GM21447 (cell line): Measurements from ENCODE around the gene ATR.
"Not testable (repeated sequence)": the region's sequence is repeated elsewhere in the genome, so short reads cannot be mapped to it uniquely, and the experiment has no call there.

ENCODE experiments used
- ATAC-seq: cut with Tn5 transposase; IDR thresholded peaks from one replicate; pipeline ENCODE4 v1.9.1; 2021; ENCODE audit not compliant: unreplicated experiment

ATR gene

DNA sequence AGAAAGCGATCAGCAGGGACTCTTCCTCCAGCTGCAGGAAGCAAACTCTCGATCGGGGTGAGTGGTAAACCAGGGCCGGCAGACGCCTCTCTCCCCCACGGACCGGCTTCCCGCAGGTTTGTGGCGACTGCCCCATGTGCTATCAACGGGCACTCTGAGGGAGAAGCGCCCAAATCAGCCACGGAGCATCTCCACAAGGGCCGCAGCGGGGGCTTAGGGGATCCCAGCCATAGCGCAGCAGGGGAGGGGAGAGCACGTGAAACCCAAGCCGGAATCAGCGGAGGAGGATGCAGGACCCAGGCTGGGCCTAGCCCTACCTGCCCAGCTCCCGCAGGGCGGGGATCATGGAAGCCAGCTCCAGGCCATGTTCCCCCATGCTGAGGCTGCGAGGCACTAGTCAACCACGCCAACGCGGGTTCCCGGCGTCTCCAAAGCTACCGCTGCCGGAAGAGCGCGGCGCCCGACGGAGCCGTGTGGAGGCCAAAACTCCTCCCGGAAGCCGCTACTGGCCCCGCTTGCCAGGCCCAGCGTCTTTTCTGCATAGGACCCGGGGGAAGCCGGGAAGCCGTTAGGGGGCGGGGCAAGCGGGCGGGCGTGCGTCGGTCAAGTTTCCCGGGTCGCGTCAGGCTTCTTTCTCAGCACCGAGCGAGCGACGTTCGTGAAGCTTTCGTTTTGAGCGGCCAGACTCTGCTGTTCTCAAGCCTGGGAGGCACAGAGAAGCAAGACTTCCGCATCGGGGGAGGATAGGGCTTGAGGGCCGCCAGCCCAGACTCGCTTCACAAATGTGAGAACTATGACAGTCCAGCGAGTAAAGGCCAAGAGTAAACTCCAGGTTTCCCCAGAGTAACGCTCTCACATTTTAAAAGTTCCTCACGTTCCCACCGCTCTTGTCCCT, at the start of gene ATR:
Gene ATR (minus strand): TSS at position 405 of the 895 bp plus-strand sequence. CDS start 29 bp downstream, at position 376.
- ATAC-seq = peak; percentile 93

DNA sequence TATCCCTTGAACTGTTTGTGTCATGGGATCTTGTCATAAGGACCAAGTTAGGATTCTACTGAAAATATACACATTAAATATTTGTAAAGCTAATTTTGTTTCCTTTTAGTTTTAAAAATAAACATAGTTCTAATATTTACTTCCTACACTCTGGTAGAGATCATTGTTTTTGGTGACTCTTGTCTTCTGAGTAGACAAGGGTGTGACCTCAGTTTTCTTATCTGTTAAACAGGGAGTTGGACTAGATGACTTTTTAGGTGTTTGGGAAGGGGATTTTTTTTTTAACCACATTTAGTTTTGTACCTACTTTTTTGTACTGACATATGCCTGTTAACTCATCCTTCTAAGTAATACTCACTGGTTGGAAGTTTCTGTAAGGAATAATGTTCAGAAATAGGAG, 48.4 kb upstream of the ATR start:
- ATAC-seq = no peak

DNA sequence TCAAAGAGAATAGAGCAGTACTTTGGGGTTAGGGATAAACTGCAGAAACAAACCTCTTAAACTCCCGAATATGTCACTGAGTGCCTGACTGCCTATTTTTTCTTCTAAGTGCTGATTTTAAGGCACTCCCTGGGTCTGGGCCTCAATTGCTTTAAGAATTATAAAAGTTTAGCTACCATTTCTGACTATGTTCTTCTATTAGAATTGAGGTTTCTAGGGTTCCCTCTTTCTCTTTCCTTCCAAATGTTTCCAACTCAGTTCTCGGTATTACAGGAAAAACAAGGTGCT, 46.6 kb upstream of the ATR start:
- no peak for ATAC-seq

DNA sequence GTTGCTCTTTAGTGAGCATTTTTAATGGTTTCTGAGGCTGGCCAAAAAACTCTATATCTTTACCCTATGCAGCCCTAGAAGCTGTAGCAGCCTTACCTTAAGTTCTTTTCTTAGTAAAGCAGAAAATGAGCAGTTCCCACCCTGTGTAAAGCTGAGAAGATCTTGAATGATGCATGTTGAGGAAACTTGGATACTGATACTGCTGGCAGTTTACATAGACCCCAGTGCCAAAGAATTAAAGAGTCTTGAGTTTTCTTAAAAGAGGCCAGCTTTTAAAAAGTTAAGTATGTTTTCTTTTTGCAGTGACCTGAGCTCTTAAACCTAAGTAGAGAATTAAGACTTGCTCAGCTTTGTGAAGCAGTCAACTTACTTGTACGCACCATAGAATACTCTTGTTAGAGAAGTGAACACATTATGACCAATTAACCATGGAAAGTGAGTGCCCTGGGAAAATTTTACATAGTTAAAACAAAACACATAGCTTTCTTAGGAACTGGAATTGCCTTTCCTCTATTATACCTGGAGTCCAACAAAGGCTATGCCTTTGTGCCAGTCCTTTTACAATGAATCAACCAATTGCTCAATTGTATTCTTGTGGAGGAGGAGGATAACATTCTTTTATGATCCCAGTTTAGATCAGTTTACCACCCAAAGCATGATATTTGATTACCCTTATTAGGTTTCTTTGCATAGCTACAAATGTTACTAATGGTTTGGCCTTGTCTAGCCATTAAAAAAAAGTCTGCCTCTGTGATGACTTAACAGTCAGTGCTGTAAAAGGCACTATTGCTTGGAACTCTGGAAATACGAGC, 46.0 kb upstream of the ATR start:
- ATAC-seq = no peak

DNA sequence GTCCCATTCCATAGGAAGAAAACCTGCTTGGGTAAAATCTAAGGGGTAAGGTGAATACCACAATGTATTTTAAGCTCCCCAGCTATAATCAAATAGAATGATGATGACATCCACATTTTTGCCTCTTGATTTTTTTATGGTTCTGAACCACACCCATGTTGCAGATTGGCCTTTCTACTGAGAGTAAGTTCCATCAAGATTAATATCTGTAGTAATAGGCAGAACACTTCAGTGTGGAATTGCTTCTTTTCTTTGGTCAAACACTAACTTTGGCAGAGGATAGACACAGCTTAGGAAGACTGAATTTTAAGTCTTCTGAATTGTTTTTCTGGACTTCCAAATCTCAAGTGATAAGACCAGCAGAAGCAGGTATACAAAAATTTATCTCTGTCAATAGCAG, 44.7 kb upstream of the ATR start:
- ATAC-seq = no peak

DNA sequence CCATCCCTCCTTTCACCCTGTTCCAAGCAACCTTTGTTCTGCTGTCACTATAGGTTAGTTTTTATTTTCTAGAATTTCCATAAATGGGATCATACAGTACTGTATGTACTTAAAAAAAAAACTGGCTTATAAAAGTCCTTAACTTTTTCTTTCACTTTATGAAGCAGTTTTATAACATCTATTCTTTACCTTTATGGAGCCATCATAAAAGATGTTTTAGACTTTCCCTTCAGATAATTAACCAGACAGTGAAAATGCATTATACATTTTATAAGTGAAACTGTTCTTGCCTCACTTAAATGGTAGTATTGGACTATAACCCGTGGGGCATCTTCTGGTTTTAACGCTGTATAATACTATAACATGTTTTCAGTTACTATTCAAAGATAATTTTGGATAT, 43.9 kb upstream of the ATR start:
- ATAC-seq = no peak

DNA sequence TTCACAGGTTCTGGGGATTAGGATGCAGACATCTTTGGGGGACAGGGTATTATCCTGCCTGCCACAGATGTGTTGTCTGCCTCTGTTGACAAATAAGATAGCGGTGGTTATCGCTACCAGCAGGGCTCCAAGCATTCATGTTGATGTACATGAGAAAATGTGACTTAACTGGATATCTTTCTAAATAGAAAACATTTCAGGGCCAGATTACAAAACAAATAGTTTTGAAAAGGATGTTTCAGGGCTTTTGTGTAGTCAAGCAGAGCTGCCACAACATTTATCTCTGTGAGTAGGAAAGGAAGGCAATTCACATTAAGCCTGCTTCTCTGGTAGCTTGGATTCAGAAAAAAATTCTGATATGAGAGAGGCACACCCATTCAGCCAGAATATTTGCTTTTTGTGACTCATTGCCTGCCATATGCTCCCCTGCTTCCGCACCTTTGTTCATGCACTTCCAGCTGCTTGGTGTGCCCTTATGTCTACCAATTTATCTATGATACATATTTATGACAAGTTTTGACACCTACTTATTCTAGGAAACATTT, 40.5 kb upstream of the ATR start:
- ATAC-seq = no peak

DNA sequence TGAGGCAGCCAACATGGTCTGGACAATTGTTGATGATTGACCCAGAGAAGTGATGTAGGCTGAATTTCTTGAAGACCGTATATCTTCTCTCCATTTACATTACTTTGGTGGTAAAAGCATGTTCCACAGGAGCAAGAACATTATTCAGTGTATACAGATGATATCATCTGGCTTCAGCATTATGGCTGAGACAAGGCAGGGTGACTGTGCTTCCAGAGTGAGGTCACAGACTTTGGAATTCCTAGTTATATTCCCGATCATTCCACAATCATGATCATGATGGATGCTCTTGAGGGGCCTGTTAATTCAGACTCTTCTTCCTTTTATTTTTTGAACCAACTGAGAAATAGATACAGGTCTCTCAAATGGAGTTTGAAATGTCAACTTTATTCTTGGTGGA, 36.6 kb upstream of the ATR start:
- ATAC-seq = no peak

DNA sequence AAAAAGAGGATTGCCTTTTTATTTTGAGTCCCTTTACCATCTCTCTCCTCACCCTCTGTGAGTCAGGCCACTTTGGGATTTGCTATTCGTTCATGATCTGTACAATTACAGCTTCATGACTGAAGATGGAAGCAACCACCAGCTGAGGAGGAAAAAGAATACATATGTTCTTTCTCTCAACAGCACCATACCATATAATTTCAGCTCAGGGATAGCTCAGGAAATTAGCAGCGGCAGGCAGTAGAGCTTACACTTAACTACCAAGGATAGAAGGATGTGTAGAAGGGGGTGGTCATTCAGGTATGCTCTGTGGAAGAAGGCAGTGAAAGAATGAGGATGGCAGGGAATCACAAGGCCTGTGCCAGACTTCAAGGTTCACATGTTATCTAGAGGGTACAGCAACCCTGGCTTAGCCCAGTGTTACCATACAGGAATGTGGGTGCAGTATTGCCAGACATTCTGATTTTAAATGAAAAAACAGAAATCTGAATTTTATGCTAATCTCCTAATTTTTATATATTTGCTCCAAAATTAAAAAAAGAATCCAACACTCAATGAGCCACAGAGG, 35.6 kb upstream of the ATR start:
- ATAC-seq = no peak

DNA sequence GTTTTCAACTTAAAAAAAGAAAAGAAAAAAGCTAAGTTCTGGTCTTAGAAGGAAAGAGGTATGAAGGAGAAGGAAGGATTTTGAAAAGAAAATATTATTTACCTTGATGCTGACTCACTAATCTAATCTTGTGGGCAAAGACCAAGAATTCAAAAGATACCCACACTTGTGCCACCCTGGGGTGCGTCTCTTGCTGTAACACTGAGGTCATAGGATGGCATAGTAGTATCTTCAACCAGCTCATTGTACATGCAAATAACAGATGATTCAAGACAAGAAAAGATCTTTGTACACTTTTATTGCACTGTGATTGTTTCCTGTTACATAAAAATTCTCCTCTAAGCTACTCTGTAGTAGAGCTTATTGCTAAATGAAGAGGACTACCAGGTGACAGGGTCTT, 35.0 kb upstream of the ATR start:
- no peak for ATAC-seq

DNA sequence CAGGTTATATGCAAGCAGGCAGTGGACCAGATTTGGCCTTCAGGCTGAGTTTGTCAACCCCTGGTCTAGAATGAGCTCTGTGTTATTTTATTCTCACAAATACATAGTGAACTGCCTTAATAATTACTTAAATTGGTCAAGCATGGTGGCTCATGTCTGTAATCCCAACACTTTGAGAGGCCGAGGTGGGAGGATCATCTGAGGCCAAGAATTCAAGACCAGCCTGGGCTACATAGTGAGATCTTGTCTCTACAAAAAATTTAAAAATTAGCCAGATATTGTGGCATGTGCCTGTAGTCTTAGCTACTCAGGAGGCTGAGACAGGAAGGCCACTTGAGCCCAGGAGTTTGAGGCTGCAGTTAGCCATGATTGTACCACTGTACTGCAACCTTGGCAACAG, 32.7 kb upstream of the ATR start:
- no peak for ATAC-seq

DNA sequence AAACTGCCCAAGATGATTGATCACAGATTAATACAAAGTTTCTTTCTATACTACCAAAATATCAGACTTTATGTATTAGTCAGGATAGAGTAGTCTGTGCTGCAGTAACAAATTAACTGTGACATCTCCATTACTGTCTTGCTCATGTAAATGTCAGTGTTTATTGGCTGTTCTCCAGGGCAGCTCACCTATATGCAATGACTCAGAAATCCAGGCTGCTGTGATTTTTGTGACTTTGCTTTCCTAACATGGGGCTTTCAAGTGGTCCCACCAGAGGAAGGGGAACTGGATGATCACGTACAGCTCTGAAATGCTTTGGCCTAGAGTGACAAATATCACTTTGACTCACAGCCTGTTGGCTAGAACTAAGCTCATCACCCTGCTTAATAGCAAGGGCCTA, 30.6 kb upstream of the ATR start:
- no peak for ATAC-seq

DNA sequence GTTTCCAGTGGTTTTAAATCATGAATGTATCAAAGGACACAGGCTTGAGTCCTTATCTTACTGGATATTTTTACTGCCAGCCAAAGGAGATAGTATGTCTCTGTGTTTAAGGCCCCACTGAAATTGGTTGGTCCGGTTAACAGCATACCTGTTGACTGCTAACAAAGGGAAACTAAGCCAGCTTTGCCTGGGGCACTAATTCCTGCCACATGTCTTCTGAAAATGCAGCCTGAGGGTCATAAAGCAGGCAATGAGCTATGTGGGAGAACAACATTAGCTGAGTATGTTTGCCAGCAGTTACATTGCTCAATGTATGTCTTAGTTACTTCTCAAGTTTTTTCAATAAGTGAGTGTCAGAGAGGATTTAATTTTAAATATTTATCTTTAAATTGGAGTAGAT, 30.1 kb upstream of the ATR start:
- ATAC-seq = no peak

DNA sequence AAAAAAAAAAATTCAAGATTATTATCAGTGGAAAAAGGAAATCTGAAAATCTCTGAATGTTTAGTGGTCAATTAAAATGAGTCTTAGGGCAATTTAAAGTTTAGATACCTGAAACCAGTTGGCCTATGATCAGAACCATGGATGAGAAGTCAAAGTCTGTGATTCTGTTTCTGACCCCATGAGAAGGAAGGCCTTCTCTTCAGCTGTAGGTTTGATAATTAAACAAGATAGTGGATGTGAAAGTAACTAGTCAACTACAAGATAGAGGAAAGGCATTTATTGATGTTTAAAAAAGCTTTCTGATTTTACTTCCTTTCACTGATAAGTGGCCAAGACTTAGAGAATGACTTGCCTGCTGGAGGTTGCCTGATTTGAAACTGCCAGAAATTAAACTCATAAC, 26.4 kb upstream of the ATR start:
- ATAC-seq = no peak

DNA sequence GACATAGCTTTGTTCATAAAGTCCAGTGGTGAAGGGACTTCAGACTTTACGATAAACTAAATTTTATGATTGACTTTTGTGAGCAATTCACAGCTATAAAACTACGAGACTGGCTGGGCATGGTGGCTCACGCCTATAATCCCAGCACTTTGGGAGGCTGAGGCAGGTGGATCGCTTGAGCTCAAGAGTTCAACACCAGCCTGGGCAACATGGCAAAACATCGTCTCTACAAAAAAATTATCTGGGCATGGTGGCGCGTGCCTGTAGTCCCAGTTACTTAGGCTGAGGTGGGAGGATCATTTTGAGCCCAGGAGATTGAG, 24.8 kb upstream of the ATR start:
- not testable (repeated sequence) for ATAC-seq

DNA sequence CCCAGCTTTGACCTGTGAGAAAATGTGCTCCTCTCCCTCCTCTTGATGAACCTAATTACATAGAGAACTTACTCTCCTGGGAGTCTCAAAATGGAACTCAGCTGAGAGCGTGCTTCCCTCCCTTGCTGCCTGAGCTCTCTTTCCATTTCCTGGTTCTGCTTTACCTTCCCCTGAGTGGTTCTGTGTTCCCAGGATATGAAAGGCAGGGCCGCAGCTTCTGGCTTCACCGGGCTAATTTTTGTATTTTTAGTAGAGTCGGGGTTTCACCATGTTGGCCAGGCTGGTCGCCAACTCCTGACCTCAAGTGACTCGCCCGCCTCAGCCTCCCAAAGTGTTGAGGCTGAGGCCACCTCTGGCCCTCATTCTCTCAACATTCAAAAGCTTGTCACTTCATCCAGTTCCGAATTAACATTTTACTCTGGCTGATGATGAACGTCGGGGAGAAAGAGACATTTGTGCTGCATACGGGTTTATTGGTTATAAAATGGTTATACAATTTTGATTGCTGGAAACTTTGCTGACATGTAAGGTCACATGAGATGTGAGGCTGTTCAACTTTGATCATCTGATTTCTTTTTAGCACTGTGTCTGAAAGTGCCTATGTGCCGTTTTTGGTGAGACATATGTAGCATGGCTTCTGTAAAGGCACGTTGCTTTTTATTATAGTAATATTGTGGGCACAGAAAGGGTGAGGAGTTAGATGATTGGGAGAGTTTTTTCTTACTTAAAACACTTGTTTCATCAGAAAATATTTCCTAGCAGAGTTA, 24.3 kb upstream of the ATR start:
- ATAC-seq = no peak

DNA sequence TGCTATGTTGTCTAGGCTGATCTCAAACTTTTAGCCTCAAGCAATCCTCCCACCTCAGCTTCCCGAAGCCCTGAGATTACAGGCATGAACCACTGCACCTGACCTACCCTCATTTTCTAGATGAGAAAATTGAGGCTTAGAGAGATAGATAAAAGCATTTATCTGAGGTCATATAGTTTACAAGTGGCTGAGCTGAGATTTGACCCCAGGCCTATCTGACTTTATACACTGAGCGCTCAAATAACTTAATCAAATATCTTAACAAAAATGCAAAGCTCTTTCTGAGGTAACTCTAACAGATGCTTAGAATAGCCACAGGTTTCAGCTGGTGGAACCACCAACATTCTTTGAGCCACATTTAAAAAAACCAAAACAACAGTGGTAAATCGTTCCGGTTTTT, 23.2 kb upstream of the ATR start:
- ATAC-seq = no peak

DNA sequence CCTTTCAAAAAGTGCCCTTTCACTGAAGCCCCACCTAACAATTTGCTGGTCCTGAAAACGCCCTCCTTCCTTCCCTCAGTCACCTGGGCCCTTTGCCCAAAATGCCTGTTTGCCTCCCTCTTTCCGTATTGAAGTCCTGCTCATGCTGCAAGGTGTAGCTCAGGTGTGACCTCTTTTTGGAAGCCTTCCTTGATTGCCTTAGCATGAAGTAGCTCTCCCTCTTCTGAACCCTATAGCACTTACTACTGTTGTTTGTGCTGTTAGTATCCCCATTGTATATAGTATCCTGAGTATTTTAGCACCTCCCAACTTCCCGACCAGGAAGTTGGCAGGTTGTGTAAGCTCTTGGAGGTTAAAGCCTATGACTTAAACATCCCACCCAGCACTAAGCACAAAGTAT, 19.4 kb upstream of the ATR start:
- ATAC-seq = no peak

DNA sequence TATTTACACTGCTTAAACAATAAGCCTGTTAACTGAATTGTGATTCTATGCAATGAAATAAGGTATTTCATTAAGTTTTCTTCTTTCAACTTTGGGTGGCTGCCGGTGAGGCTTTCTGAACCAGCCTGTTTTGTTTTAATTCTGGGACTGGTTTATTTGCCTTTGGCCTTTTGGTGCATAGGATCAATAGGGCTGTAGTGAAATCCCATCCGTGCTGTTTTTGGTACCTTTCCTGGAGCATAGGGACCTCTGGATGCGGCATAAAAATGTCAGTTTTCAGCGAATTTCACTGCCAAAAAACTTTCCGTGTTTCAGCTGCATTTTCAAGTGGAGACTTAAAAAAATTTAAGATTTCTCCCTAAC, 18.2 kb upstream of the ATR start:
- no peak for ATAC-seq

DNA sequence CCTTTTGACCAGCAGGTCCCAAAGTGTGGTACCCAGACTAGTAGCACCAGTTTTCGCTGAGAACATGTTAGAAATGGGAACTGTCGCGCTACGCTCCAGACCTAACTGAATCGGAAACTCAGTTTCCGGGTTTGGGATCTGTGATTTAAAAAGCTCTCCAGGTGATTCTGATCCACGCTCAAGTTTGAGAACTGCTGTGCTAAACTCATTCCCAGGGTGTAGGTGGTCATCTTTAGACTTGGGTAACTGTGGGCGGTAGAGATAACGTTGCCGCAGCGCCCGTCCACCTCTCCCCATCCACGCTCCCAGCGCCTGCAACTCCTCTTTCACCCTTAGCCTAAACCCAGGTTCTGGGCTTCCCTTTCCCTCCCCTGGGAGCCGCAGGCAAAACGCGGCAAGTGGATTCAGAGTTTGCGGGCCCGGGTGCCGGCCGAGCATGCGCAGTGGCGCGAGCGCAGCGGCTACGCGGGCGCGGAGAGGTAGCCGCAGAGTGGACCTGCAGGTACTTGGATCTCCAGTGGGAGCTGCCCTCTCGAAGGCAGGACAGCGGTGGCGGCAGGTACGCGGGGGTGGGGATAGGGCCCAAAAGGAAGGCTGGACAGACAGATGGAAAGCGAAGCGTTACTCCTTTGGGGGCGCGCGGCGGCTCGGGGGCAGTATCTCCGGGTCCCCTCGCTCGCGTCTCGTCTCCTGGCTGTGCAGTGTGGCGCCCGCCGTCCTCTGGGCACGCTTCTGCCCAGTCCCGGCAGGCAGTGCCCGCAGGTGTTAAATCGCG, 17.6 kb upstream of the ATR start, which contains the start of gene PLS1:
Gene PLS1 (plus strand): TSS at position 443 of the 775 bp plus-strand sequence. CDS start 67,845 bp downstream, outside the sequence.
- peak; percentile 87 for ATAC-seq
